HG03025 (cell line): ENCODE measurements around the gene CGB3.
A peak's percentile ranks its signal among the peaks of the same experiment; 100 is the strongest.

Experiments used
- ATAC-seq: cut with Tn5 transposase; IDR thresholded peaks from one replicate; pipeline ENCODE4 v1.9.1; 2021; ENCODE audit warnings: mild to moderate bottlenecking, moderate library complexity; ENCODE audit not compliant: unreplicated experiment, low FRiP score

The CGB3 gene

GRCh38 chr19:49017666-49018351 lies 6.3 kb downstream of the CGB3 start:
- no peak for ATAC-seq

- ATAC-seq = no peak
Observed at GRCh38 chr19:49017041-49017665, 7.0 kb downstream of the CGB3 start, which contains the start of gene LHB. Gene LHB (minus strand): TSS chr19:49017091. CDS start chr19:49017081, 10 bp downstream.

- no peak for ATAC-seq
Observed at GRCh38 chr19:49016067-49016839, 7.9 kb downstream of the CGB3 start.

GRCh38 chr19:49014870-49015255 lies 9.3 kb downstream of the CGB3 start:
- ATAC-seq = no peak

- no peak for ATAC-seq
Observed at GRCh38 chr19:49014123-49014869, 9.8 kb downstream of the CGB3 start.

- ATAC-seq = no peak
Observed at GRCh38 chr19:49011194-49011593, 12.9 kb downstream of the CGB3 start.

GRCh38 chr19:49010453-49010852 lies 13.7 kb downstream of the CGB3 start:
- no peak for ATAC-seq

GRCh38 chr19:49009828-49010227 lies 14.3 kb downstream of the CGB3 start:
- no peak for ATAC-seq

GRCh38 chr19:49006905-49007304 lies 17.2 kb downstream of the CGB3 start:
- ATAC-seq = no peak

- ATAC-seq = no peak
Observed at GRCh38 chr19:49004964-49005614, 19.0 kb downstream of the CGB3 start.

GRCh38 chr19:49004133-49004532 lies 20.0 kb downstream of the CGB3 start:
- no peak for ATAC-seq

GRCh38 chr19:48999481-49000325 lies 24.4 kb downstream of the CGB3 start:
- no peak for ATAC-seq

GRCh38 chr19:48997972-48998371 lies 26.2 kb downstream of the CGB3 start:
- no peak for ATAC-seq

GRCh38 chr19:48994035-48994386 lies 30.1 kb downstream of the CGB3 start:
- ATAC-seq = no peak

GRCh38 chr19:48993175-48994034 lies 30.7 kb downstream of the CGB3 start, which contains the start of the genes GYS1 and RUVBL2:
Gene GYS1 (minus strand): TSS chr19:48993309. CDS start chr19:48993112, 197 bp downstream.
Gene RUVBL2 (plus strand): TSS chr19:48993887. CDS start chr19:48993912, 25 bp downstream.
- ATAC-seq = peak; percentile 77

- peak; percentile 1 for ATAC-seq
Observed at GRCh38 chr19:48992581-48993174, 31.5 kb downstream of the CGB3 start.

GRCh38 chr19:48991873-48992580 lies 32.1 kb downstream of the CGB3 start:
- no peak for ATAC-seq
